Glutamatergic neuron (in vitro differentiated cells): Measurements from ENCODE around the gene RBM41. TPM values are rescaled to one million over a fixed set of nuclear protein-coding genes. Genes with fewer than 3 reads are reported as not detected.
A peak's percentile ranks its signal among the peaks of the same experiment; 100 is the strongest.
"Not testable (repeated sequence)": the region's sequence is repeated elsewhere in the genome, so short reads cannot be mapped to it uniquely, and the experiment has no call there.

Experiments used
- DNase-seq: peaks from one replicate; pipeline ENCODE4 v3.0.0; 2022
- H3K27ac Mint-ChIP-seq: one replicate; pipeline ENCODE4 v1.8.0; 2020; ENCODE audit warnings: mild to moderate bottlenecking, mixed read lengths, inconsistent platforms; ENCODE audit not compliant: unreplicated experiment
- H3K27me3 Mint-ChIP-seq: one replicate; pipeline ENCODE4 v1.8.0; 2020; ENCODE audit warnings: mild to moderate bottlenecking, moderate library complexity, mixed read lengths, inconsistent platforms; ENCODE audit not compliant: unreplicated experiment
- H3K36me3 Mint-ChIP-seq: one replicate; pipeline ENCODE4 v1.8.0; 2020; ENCODE audit warnings: mild to moderate bottlenecking, mixed read lengths, inconsistent platforms; ENCODE audit not compliant: unreplicated experiment
- H3K4me1 Mint-ChIP-seq: one replicate; pipeline ENCODE4 v1.8.0; 2020; ENCODE audit warnings: mild to moderate bottlenecking, low read depth, mixed read lengths, inconsistent platforms; ENCODE audit not compliant: unreplicated experiment
- H3K4me3 Mint-ChIP-seq: one replicate; pipeline ENCODE4 v1.8.0; 2020; ENCODE audit warnings: mild to moderate bottlenecking, mixed read lengths, inconsistent platforms; ENCODE audit not compliant: unreplicated experiment
- H3K9me3 Mint-ChIP-seq: one replicate; pipeline ENCODE4 v1.8.0; 2020; ENCODE audit warnings: mild to moderate bottlenecking, moderate library complexity, mixed read lengths, inconsistent platforms; ENCODE audit not compliant: unreplicated experiment
- long read RNA-seq: library from polyadenylated mRNA; unstranded; transcript quantifications from one replicate; pipeline ENCODE4 v2.0.0, GENCODE V29; 2020; ENCODE audit not compliant: unreplicated experiment
- total RNA-seq: library from RNA; stranded (reverse); fragmentation: NEBNext Ultra II Directional; extraction: Animal tissue kit (Norgen Biotek cat#: 25700); gene quantifications from one replicate; pipeline ENCODE4 v1.2.1, GENCODE V29; 2021; ENCODE audit not compliant: unreplicated experiment
- TF ChIP-seq, protein P1 (sequence below): fragments of 200-600 bp; sonication (generic); IDR thresholded peaks from one replicate; pipeline ENCODE4 v1.5.0; 2021; ENCODE audit not compliant: partially characterized antibody, unreplicated experiment

Gene RBM41
- 18.9 TPM for total RNA-seq
- long read RNA-seq, partial matches to known transcripts, result 0 of 7 reads
- long read RNA-seq, other reads (novel, unspliced or antisense), result 6 of 7 reads

DNA sequence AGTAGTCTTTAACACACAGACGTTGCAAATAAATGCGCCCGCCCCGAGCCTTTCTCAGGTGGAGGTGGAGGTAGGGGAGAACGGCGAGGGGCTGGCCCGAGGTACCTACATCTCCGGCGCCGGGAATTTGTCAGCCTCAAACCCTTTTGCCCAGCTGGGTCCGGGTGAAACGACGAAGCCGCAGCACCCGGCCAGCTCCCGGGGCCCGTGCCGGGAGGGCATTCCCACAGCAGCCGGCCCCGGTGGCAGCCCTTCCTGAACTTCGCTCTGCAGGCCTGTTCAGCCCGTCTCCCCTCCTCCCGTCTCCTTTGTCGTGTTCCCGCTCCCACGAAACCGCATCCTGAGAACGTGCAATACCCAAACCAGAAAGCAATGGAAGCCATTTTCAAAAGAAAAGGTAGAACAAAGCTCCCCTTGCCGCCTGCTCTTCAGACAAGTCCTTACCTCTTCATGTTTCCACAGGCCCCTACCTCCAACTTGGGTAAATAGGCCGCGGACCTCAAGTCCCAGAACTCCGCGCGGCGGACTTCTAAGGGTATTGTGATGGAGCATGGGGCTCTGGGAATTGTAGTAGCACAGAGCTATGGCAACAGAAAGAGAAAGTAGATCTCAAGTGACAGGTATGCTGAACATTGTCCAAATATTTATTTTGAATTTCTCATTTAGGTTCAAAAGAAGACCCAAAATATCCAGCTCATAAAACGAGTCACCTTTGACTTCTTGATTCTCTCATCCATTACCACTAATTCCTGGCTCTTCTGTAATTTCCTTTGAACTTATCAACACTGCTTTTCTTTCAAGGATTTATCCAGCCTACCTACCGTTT lies at the start of gene RBM41:
RBM41 (minus strand) TSS at position 501 of the 826 bp plus-strand sequence; CDS start at position 452, 49 bp downstream.
- Mint-ChIP-seq H3K4me3 (peak within 1 kb of the TSS; percentile 99), H3K27me3 (no peaks in the 10 kb centered on the region), H3K9me3 (no peaks in the 10 kb centered on the region), H3K27ac (peak within 1 kb of the TSS; percentile 98), H3K4me1 (peaks cover 7% of the 10 kb centered on the region), H3K36me3 (no peaks in the 10 kb centered on the region)
- TF ChIP-seq, protein P1, sequence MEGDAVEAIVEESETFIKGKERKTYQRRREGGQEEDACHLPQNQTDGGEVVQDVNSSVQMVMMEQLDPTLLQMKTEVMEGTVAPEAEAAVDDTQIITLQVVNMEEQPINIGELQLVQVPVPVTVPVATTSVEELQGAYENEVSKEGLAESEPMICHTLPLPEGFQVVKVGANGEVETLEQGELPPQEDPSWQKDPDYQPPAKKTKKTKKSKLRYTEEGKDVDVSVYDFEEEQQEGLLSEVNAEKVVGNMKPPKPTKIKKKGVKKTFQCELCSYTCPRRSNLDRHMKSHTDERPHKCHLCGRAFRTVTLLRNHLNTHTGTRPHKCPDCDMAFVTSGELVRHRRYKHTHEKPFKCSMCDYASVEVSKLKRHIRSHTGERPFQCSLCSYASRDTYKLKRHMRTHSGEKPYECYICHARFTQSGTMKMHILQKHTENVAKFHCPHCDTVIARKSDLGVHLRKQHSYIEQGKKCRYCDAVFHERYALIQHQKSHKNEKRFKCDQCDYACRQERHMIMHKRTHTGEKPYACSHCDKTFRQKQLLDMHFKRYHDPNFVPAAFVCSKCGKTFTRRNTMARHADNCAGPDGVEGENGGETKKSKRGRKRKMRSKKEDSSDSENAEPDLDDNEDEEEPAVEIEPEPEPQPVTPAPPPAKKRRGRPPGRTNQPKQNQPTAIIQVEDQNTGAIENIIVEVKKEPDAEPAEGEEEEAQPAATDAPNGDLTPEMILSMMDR, result no peak
- DNase-seq, result peak; percentile 66

DNA sequence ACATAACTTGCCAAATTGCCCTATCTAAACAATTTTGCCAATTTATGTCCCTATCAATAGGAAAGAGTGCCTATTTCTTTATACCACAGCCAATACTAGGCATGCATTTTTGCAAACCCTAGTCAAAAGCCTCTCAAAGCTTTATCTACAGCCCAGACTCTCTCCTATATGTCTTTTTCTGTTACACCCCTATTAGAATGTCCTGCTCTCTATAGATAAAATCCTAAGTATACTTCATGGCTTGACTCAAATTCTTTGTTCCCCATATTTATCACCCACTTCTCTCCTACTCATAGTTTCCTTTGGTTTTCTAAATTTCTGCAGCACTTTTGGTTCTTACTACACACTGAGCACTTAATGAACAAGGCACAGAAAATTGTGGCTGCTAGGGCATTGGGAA lies 49.6 kb upstream of the RBM41 start:
- TF ChIP-seq, protein P1, result no peak
- no peak overlapping the region for H3K27ac Mint-ChIP-seq
- no peaks in the 10 kb centered on the region for H3K27me3 Mint-ChIP-seq
- H3K9me3 Mint-ChIP-seq, result peaks cover 2% of the 10 kb centered on the region
- H3K4me1 Mint-ChIP-seq, result no peaks in the 10 kb centered on the region
- H3K36me3 Mint-ChIP-seq, result no peaks in the 10 kb centered on the region
- H3K4me3 Mint-ChIP-seq, result no peak overlapping the region
- no peak for DNase-seq

DNA sequence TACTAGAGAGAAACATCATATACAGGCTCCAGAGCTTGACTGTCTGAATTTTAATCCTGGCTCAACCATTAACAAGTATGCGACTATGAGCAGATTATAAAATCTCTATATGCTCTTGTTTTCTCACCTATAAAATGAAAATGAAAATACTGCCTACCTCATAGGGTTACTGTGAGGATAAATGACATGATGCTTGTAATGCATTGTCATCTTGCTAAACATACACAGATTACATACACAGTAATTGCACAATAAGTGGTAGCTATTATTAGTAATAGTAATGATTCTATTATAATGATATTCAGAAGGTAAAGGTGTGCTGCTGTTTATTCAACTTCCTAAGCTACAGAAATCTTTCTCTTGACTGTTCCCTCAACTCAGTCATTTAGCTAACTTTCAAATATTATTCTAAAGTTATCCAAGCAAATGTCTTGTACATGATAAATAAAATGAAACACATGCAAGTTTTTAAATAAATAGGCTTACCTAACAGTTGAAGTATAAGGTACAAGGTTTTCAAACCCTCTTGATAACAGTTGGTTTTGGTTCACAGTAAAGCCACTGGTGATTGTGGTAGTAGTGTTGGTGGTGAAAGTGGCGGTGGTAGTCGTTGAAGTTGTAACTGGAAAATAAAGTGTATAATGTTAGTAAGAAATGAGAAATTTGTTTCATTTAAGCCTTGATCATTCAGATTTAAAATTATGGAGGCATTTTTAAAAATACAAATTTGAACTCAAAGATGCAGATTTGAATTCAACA lies 48.7 kb upstream of the RBM41 start:
- H3K4me3 Mint-ChIP-seq, result no peak overlapping the region
- no peak for DNase-seq
- no peaks in the 10 kb centered on the region for H3K36me3 Mint-ChIP-seq
- H3K27ac Mint-ChIP-seq, result no peak overlapping the region
- H3K4me1 Mint-ChIP-seq, result no peaks in the 10 kb centered on the region
- TF ChIP-seq, protein P1, result no peak
- H3K27me3 Mint-ChIP-seq, result no peaks in the 10 kb centered on the region
- peaks cover 2% of the 10 kb centered on the region for H3K9me3 Mint-ChIP-seq

DNA sequence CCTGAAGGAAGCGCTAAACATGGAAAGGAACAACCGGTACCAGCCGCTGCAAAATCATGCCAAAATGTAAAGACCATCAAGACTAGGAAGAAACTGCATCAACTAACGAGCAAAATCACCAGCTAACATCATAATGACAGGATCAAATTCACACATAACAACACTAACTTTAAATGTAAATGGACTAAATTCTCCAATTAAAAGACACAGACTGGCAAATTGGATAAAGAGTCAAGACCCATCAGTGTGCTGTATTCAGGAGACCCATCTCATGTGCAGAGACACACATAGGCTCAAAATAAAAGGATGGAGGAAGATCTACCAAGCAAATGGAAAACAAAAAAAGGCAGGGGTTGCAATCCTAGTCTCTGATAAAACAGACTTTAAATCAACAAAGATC lies 39.0 kb upstream of the RBM41 start:
- H3K36me3 Mint-ChIP-seq, H3K27me3 Mint-ChIP-seq, H3K9me3 Mint-ChIP-seq, DNase-seq, H3K4me3 Mint-ChIP-seq, H3K27ac Mint-ChIP-seq, H3K4me1 Mint-ChIP-seq: not testable (repeated sequence)

DNA sequence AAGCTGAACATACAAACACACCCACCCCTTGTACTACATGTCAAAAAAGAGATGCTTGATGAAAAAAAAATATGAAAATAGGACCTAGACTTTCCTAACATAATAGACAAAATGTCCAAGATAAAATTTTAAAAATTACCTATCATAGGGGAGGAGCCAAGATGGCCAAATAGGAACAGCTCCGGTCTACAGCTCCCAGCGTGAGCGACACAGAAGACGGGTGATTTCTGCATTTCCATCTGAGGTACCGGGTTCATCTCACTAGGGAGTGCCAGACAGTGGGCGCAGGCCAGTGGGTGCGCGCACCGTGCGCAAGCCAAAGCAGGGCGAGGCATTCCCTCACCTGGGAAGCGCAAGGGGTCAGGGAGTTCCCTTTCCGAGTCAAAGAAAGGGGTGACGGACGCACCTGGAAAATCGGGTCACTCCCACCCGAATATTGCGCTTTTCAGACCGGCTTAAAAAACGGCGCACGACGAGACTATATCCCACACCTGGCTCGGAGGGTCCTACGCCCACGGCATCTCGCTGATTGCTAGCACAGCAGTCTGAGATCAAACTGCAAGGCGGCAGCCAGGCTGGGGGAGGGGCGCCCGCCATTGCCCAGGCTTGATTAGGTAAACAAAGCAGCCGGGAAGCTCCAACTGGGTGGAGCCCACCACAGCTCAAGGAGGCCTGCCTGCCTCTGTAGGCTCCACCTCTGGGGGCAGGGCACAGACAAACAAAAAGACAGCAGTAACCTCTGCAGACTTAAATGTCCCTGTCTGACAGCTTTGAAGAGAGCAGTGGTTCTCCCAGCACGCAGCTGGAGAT lies 37.2 kb upstream of the RBM41 start:
- not testable (repeated sequence) for H3K27ac Mint-ChIP-seq, H3K9me3 Mint-ChIP-seq

More for the DNA sequence above, 37.2 kb upstream of the RBM41 start:
- H3K4me1 Mint-ChIP-seq, H3K27me3 Mint-ChIP-seq, H3K36me3 Mint-ChIP-seq, DNase-seq: not testable (repeated sequence)
- peak overlapping the region; percentile 70 for H3K4me3 Mint-ChIP-seq
